Measurements from ENCODE around the gene PIGQ.

PIGQ gene

DNA sequence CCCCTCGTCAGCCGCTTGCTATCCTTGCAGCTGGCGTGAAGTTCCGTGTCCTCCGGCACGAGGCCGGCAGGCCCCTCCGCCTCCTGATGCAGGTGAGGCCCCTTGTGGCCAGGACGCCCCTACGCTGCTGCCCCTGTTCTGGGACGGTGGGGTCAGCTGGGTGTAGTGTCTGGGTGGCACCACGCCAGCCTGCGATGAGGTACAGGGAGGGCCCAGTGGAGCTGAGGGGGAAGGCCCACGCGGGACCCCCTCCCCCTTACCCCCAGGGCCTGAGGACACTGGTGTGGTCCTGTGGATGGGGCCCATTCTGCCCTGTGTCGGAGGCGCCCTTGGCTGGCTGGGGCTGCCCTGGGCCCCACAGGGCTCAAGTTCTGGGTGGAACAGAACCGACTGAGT, 12.4 kb downstream of the PIGQ start:
- ATAC-seq, result no peak
- H3K4me1 Mint-ChIP-seq, result peaks cover 16% of the 10 kb centered on the region
- H3K27me3 Mint-ChIP-seq, result peaks cover 11% of the 10 kb centered on the region
- no peak overlapping the region for H3K27ac Mint-ChIP-seq
- H3K4me3 Mint-ChIP-seq, result no peak overlapping the region
- no peaks in the 10 kb centered on the region for H3K36me3 Mint-ChIP-seq
- H3K9me3 Mint-ChIP-seq, result no peaks in the 10 kb centered on the region

DNA sequence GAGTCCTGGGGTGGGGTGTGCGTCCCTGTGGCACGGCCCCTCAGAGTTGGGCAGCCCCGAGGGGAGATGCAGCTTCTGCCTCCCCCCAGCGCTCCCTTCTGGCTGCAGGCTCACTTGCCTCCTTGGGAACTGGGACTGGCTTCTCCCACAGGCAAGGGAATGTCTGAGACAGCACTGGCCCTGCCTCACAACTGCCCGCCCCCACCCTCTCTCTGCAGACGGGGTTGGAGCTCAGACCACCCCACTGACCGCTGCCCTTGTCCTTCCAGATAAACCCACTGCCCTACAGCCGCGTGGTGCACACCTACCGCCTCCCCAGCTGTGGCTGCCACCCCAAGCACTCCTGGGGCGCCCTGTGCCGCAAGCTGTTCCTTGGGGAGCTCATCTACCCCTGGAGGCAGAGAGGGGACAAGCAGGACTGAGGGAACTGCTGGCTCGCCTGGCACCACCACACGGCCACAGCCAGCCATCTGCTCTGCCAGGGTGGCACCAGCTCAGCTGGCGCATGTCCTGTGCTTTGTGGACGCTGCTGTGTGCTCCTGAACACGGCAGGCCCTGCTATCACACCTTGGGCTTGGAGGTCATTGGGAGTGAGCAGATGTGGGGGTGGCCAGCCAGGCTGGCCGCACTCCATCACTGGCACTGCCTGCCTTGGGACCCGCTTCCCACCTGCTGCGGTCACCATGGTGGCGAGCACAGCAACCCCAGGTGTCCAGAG, 13.0 kb downstream of the PIGQ start:
- H3K4me3 Mint-ChIP-seq, result no peak overlapping the region
- peaks cover 11% of the 10 kb centered on the region for H3K27me3 Mint-ChIP-seq
- peaks cover 20% of the 10 kb centered on the region for H3K4me1 Mint-ChIP-seq
- no peak overlapping the region for H3K27ac Mint-ChIP-seq
- no peaks in the 10 kb centered on the region for H3K9me3 Mint-ChIP-seq
- no peak for ATAC-seq
- no peaks in the 10 kb centered on the region for H3K36me3 Mint-ChIP-seq

DNA sequence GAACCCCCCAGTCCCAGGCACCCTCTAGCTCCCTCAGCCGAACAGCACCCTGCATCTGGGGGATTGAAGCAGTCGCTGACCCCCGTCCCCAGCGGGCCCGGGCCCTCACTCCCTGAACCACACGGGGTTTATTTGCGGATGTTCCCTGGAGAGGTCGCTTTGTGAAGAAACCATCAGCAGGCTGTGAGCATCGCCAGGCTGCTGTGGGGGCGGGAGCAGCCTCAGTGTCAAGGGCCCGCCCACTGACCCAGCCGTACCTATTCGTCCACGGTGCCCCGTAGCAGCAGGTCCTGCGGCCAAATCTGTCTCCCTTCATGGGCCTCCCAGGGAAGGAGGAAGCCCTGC, 13.7 kb downstream of the PIGQ start:
- Mint-ChIP-seq H3K27ac (no peak overlapping the region), H3K4me1 (peaks cover 24% of the 10 kb centered on the region), H3K27me3 (peaks cover 11% of the 10 kb centered on the region), H3K4me3 (no peak overlapping the region), H3K9me3 (no peaks in the 10 kb centered on the region), H3K36me3 (no peaks in the 10 kb centered on the region)
- no peak for ATAC-seq

DNA sequence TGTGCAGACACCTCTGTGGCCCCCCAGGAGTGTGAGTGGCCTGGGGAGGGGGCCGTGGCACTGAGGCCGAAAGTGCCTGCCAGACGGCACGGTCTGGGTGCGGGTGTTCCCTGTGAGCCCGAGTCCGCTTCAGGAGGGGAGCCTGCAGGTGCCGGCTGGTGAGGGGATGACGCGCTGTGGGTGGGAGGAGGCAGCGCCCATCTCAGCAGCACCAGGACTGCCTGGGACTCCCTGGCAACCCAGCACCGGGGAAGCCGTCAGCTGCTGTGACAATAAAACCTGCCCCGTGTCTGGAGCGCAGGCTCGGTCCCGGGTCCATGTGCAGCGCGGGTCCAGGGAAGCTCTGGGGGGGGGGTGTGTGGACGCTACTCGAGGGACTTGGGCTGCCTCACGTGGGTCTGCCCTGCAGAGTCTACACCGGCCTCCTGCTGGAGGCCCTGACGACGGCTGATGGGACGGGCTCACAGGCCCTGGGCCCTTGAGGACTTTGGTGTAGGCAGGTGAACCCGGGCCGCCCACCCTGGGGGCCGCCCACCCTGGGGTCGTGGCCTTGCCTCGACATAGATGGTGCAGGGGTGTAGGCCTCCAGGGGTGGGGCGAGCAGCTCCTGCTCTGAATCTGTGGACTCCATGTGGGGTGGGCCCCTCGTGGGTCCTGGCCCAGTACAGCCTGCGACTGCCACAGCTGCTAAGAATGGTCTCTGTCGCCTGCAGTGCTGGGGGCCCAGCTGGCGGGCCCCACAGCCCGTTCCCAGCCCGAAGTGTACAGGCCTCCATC, 14.2 kb downstream of the PIGQ start:
- Mint-ChIP-seq H3K27ac (no peak overlapping the region), H3K4me3 (no peak overlapping the region), H3K27me3 (peaks cover 11% of the 10 kb centered on the region), H3K36me3 (no peaks in the 10 kb centered on the region), H3K4me1 (peaks cover 22% of the 10 kb centered on the region), H3K9me3 (no peaks in the 10 kb centered on the region)
- ATAC-seq, result no peak

DNA sequence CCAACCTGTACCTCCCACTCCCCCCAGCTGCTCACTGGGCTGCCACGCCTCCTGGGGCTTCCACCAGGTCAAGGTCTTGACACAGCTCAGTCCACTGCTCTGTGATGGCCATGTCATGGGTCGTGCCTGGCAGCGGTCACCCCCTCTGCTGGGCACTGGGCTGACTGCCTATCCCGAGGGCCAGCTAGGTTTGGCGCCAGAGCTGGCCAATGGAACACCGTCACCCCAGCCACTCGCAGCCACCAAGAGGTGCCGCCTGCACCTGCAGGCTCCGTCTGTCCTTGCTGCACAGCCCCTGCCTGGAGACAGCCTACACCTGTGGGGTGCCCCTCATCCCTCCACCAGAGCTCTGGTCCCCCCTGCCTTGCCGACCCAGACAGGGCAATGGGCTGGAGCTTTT, 15.6 kb downstream of the PIGQ start:
- Mint-ChIP-seq H3K36me3 (no peaks in the 10 kb centered on the region), H3K4me1 (peaks cover 22% of the 10 kb centered on the region), H3K9me3 (no peaks in the 10 kb centered on the region), H3K4me3 (no peak overlapping the region), H3K27me3 (peaks cover 11% of the 10 kb centered on the region), H3K27ac (peak overlapping the region; percentile 58)
- no peak for ATAC-seq

DNA sequence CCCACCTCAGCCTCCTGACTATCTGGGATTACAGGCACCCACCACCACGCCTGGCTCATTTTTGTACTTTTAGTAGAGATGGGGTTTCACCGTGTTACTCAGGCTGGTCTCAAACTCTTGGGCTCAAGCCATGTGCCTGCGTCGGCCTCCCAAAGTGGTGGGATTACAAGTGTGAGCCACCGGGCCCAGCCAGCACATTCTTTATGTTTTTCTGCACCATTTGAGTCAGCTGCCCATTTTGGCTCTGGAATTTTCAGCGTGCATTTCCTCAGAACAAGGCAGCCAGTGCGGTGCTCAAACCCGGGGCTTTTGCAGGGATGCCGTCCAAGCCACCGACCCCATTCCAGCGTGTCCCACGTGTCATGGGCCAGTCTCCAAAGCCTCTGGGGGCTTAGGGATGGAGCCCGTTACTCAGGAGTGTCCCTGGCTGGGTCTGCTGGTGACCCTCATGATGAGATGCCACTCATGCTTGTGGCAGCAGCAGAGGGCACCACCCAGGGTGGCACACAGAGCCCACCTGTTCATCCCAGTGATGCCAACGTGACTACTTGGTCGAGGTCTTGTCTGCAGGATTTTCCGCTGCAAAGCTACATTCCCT, 16.4 kb downstream of the PIGQ start:
- Mint-ChIP-seq H3K9me3 (no peaks in the 10 kb centered on the region), H3K27me3 (peaks cover 11% of the 10 kb centered on the region), H3K27ac (peak overlapping the region; percentile 58), H3K36me3 (no peaks in the 10 kb centered on the region), H3K4me3 (no peak overlapping the region), H3K4me1 (peaks cover 30% of the 10 kb centered on the region)
- ATAC-seq, result no peak

DNA sequence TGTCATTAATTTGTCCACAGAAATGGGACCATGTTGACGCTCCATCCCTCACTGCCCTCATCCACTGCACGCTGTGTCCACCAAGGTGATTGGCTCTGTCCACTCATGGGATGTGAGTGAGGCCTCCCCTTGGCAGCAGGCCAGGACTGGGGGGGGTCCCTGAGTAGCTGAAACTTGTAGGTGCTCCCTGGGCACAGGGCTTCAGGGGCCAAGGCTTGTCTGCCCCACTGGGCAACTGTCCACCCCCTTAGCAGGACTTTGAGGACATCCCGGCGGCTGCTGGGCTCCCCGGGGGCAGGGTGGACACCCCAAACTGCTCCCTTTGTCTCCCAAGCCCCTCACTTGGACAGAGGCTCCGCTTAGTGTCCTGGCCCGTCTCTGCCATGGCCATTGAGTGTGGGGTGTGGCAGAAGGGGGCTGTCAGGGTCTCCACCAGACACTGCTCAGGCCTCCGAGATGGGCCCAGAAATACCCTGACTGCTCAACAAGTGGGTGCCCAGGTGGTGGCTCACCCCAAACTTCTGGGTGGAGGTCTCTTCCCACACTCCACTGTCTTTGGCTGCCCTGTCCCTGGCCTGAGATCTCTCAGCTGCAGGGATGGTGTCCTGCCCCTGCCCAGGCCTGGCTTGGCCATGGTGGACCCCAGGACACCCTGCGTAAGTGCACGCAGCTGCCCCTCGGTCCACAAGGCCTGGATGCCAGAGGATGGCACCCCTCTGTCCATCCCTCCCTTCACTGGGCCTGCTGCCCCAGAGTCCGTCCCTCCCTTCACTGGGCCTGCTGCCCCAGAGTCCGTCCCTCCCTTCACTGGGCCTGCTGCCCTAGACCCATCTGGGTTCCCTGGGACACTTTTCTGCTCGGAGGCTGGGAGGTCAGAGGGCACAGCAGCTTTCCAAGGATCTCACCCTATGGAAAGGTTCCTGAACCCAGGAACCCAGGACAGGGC, 17.1 kb downstream of the PIGQ start:
- peak overlapping the region; percentile 90 for H3K4me3 Mint-ChIP-seq
- peaks cover 36% of the 10 kb centered on the region for H3K4me1 Mint-ChIP-seq
- H3K27me3 Mint-ChIP-seq, result peaks cover 11% of the 10 kb centered on the region
- ATAC-seq, result no peak
- no peak overlapping the region for H3K27ac Mint-ChIP-seq
- no peaks in the 10 kb centered on the region for H3K36me3 Mint-ChIP-seq
- no peaks in the 10 kb centered on the region for H3K9me3 Mint-ChIP-seq

DNA sequence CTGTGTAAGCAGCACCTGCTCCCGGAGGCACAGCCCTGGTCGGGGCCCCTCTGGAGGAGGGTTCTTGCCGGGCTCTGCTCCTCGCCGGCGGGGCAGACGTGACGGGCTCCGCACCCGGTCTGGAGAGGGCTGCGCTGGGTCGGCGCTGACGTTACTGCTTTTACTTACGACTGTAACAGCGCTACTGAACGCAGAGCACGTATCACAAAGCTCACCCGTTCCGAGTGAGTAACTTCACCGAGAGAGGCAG, 18.8 kb downstream of the PIGQ start:
- peak overlapping the region; percentile 90 for H3K4me3 Mint-ChIP-seq
- peaks cover 11% of the 10 kb centered on the region for H3K27me3 Mint-ChIP-seq
- peak; percentile 10 for ATAC-seq
- H3K4me1 Mint-ChIP-seq, result peaks cover 53% of the 10 kb centered on the region
- peak overlapping the region; percentile 99 for H3K27ac Mint-ChIP-seq
- no peaks in the 10 kb centered on the region for H3K36me3 Mint-ChIP-seq
- no peaks in the 10 kb centered on the region for H3K9me3 Mint-ChIP-seq

DNA sequence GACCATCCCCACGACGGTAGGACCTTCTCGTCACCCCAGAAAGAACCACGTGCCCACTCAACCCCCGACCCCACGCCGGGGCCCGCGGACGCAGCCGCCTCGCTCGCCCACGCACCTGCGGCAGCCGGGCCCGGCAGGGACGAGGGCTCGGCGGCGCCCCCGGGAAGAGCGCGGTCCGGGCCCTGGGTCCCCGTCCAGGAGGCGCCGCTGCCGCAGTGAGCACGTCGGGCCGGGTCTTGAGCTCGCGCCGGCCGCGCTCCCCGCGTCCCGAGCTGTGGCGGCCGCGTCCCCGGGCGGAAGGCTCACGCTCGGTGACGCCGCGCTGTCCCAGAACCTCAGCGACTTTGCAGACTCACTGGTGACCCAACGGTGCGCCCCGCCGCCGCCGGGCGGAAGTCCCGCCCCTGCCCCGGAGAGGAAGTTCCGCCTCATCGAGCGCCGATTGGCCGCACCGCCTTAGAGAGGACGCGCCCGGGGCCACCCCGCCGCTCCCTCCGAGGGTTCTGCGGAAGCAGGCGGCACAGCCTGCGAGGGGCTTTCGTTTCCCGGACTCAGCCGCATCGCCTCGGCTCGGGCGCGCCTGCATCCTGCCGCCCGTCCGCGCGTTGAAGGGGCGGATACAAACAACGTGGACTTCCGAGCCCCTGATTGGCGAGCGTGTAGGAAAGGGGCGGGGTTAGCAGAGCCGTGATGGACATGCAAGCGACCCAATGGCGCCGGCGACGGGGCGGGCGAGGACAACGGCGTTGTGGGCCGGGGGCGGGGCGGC, 19.3 kb downstream of the PIGQ start:
- H3K4me3 Mint-ChIP-seq, result peak overlapping the region; percentile 90
- H3K27ac Mint-ChIP-seq, result peak overlapping the region; percentile 99
- H3K36me3 Mint-ChIP-seq, result no peaks in the 10 kb centered on the region
- no peaks in the 10 kb centered on the region for H3K9me3 Mint-ChIP-seq
- peak; percentile 90 for ATAC-seq
- peaks cover 11% of the 10 kb centered on the region for H3K27me3 Mint-ChIP-seq
- peaks cover 58% of the 10 kb centered on the region for H3K4me1 Mint-ChIP-seq

DNA sequence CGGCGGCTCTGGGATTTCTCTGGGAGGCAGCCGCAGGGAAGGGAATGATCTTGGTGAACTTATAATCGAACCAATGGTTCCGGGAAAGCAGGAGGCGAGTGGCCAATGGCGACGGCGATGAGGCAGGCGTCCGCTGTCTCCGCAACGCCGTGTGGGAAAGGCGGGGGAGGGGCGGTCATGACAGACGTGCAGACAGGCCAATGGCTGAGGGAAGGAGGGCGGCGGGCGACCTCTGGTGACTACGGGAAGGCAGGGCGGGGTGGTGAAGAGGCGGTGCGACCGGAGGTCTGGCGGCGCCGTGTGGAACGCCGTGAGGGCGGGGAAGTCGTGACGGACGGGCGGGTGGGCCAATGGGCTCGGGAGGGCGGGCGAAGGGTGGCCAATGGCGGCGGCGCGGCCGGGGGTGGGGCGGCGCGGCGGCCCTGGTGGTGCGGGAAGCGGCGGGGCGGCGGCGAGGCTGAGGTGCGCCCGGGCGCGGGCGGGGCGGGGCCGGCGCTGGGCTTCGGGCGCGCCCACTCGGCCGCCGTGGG, 20.0 kb downstream of the PIGQ start, which contains the start of gene RAB40C:
TSS of gene RAB40C (plus strand) at position 409 of the 530 bp plus-strand sequence. CDS start 226 bp downstream, outside the sequence.
- Mint-ChIP-seq H3K27me3 (peaks cover 11% of the 10 kb centered on the region), H3K27ac (peak within 1 kb of the TSS; percentile 99), H3K36me3 (no peaks in the 10 kb centered on the region), H3K4me3 (peak within 1 kb of the TSS; percentile 90), H3K4me1 (peaks cover 65% of the 10 kb centered on the region), H3K9me3 (no peaks in the 10 kb centered on the region)
- peak; percentile 94 for ATAC-seq

DNA sequence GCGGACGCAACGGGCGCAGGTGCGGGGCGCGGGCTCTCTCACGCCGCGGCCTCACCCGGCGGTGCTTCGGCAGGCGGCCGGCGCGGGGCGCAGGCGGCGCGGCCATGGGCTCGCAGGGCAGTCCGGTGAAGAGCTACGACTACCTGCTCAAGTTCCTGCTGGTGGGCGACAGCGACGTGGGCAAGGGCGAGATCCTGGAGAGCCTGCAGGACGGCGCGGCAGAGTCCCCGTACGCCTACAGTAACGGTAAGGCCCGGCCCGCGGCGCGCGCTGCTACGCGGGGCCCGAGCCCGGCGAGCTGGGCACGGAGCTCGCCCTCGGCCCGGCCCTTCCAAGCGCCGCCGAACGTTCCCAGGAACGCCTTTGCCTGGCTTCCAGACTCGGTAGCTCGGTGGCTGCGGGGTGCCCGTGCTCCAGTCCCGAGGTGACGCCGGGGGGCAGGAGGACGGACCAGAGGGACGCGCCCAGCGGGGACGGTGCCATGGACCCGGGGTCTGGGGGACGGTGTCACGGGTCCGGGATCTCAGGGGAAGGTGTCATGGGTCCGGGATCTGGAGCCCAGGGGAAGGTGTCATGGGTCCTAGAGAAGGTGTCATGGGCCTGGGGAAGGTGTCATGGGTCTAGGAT, 20.5 kb downstream of the PIGQ start:
- Mint-ChIP-seq H3K27me3 (peaks cover 9% of the 10 kb centered on the region), H3K27ac (peak overlapping the region; percentile 99), H3K4me1 (peaks cover 69% of the 10 kb centered on the region), H3K9me3 (no peaks in the 10 kb centered on the region), H3K36me3 (no peaks in the 10 kb centered on the region), H3K4me3 (peak overlapping the region; percentile 82)
- no peak for ATAC-seq

DNA sequence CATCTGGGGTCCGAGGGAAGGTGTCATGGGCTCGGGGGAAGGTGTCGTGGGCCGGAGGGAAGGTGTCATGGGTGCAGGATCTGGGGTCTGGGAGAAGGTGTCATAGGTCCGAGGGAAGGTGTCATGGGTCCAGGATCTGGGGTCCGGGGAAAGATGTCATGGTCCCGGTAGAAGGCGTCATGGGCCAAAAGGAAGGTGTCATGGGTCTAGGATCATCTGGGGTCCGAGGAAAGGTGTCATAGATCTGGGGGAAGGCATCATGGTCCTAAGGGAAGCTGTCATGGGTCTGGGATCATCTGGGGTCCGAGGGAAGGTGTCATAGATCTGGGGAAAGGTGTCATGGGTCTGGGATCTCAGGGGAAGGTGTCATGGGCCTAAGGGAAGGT, 21.0 kb downstream of the PIGQ start:
- no peak for ATAC-seq
- Mint-ChIP-seq H3K4me3 (peak overlapping the region; percentile 82), H3K9me3 (no peaks in the 10 kb centered on the region), H3K27ac (peak overlapping the region; percentile 48), H3K27me3 (peaks cover 4% of the 10 kb centered on the region), H3K36me3 (peaks cover 1% of the 10 kb centered on the region), H3K4me1 (peaks cover 67% of the 10 kb centered on the region)

DNA sequence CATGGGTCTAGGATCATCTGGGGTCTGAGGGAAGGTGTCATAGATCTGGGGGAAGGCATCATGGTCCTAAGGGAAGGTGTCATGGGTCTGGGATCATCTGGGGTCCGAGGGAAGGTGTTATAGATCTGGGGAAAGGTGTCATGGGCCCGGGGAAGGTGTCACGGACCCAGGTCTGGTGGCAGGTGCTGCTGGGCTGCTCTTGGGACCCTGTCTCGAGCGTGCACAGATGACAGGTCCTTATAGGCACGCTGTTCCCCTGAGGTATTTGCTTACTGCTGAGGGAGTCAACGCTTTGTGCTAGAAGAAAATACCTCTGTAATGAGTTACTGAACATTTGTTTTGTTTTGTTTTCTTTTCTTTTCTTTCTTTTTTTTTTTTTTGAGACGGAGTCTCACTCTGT, 21.5 kb downstream of the PIGQ start:
- H3K27ac Mint-ChIP-seq, result peak overlapping the region; percentile 48
- H3K9me3 Mint-ChIP-seq, result no peaks in the 10 kb centered on the region

More for the DNA sequence above, 21.5 kb downstream of the PIGQ start:
- peaks cover 5% of the 10 kb centered on the region for H3K36me3 Mint-ChIP-seq
- H3K4me3 Mint-ChIP-seq, result peak overlapping the region; percentile 82
- H3K4me1 Mint-ChIP-seq, result peaks cover 68% of the 10 kb centered on the region
- peaks cover under 1% of the 10 kb centered on the region for H3K27me3 Mint-ChIP-seq
- no peak for ATAC-seq
